Sigmoid colon (tissue), 3 donors: ENCODE measurements around the gene PAXX.

Source experiments
- POLR2A ChIP-seq, 2 donors: fragments of 450-650 bp; IDR thresholded peaks; one replicate each; pipeline ENCODE4 v1.6.1; 2016; ENCODE audit warnings: antibody characterized with exemption in 2 of 2, mild to moderate bottlenecking in 2 of 2, moderate library complexity in 2 of 2
- TF ChIP-seq, protein P1 (sequence below), 4 experiments: fragments of 450-650 bp in 3 of 4; fragments of 200-600 bp in 1 of 4; IDR thresholded peaks; one replicate each; pipeline ENCODE4 v1.5.1; 2016 to 2019; ENCODE audit warnings: antibody characterized with exemption in 4 of 4, mild to moderate bottlenecking in 3 of 4, moderate library complexity in 2 of 4

DNA sequence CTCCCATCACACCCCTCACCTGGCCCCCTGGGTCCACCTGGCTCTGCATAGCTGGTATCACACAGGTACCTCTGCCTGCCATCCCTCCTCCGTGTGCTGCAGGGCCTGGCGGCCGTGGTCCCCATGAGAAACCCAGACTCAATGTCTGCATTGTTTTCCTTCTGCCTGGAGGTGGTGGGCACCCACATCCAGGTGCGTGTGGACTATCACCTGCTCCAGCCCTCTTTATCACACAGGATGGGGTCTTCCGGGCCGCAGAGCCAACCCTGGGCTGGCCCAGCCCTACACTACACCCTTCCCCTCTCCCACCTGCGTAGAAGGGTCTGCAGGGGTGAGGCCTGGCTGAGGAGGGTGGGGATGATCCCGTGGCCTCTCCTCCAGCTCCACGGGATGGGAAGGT lies 46.7 kb downstream of the PAXX start:
- TF ChIP-seq, protein P1, sequence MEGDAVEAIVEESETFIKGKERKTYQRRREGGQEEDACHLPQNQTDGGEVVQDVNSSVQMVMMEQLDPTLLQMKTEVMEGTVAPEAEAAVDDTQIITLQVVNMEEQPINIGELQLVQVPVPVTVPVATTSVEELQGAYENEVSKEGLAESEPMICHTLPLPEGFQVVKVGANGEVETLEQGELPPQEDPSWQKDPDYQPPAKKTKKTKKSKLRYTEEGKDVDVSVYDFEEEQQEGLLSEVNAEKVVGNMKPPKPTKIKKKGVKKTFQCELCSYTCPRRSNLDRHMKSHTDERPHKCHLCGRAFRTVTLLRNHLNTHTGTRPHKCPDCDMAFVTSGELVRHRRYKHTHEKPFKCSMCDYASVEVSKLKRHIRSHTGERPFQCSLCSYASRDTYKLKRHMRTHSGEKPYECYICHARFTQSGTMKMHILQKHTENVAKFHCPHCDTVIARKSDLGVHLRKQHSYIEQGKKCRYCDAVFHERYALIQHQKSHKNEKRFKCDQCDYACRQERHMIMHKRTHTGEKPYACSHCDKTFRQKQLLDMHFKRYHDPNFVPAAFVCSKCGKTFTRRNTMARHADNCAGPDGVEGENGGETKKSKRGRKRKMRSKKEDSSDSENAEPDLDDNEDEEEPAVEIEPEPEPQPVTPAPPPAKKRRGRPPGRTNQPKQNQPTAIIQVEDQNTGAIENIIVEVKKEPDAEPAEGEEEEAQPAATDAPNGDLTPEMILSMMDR (IDR thresholded peaks at IDR 0.05) = no peak
- TF ChIP-seq POLR2A (IDR thresholded peaks at IDR 0.05) = no peak
